ENCODE measurements around the gene TFEB.

The TFEB gene

DNA sequence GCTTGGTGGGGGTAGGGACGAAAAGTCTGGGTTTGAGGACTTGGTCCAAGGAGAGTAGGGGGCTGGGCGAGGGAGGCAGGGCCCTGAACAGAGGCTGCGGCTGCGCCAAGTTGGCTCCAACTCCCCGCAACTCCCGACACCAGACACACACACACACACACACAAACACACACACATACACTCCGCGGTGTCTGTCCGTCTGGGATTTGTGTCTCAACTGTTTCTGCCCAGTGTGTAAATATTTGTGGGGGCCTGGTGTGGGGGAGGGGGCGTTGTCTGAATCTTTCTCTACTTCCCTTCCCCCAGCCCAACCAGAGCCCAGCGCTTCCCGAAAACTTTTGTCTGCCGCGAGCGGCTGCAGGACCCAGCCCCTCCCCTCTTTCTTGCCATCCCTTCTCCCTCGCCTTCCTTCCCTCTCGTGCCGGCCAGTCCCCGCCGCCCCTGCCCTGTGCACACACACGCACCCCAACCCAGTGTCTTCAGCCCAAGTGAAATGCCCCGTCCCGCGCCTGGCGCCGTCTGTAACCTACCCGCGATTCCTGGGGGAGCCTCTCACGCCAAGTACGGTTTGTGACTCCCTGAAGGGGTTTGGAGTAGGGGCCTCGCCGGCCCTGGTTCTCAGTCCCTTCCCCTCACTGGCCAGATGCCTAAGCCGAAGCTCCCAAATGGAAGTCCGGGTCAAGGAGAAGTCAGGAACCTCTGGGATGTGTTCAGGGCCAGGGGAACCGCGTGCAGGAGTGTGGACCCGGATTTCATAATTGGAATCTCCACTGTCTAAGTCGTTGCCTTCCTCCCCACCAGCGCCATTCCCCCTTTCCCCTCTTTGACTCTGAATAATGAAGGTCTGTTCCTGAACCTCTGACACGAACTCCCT is 96.2 kb downstream of the TFEB start:
- DNase-seq (ENCODE audit: low read depth in 2 of 2), result no peak

- DNase-seq (ENCODE audit: low read depth in 2 of 2), result no peak
Measured at GRCh38 chr6:41638002-41638934, 97.1 kb downstream of the TFEB start, which contains the start of gene MDFI. Gene MDFI, plus strand, starts transcription at chr6:41638468. Its CDS starts 282 bp downstream, at chr6:41638750.

- no peak for DNase-seq (ENCODE audit: low read depth in 2 of 2)
Measured at GRCh38 chr6:41637194-41638001, 98.0 kb downstream of the TFEB start.

- DNase-seq (ENCODE audit: low read depth in 2 of 2), result no peak
Measured at GRCh38 chr6:41636833-41637193, 98.6 kb downstream of the TFEB start.

- DNase-seq (ENCODE audit: low read depth in 2 of 2), result no peak
Measured at GRCh38 chr6:41635365-41635764, 100.0 kb downstream of the TFEB start.

DNA sequence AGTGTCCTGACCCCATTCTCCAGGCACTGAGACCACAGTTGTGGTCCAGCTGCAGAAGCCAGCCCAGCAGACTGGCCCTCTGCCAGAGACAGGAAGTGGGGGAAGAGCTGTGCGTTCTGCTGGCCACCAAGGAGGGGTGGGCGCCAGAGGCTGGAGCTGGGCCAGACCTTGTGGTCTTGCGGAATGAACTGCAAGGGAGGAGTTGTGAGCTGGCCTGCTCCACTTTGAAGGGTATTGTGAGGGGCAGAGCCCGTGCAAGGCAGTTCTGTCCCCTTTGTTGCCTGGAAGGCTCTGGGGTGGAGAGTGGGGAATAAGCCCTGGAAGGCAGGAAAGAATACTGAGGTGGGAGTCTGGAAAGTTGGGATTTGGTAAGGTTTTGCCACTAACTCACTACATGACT is 100.8 kb downstream of the TFEB start:
- no peak for DNase-seq (ENCODE audit: low read depth in 2 of 2)
